ENCODE measurements around the gene ZNF365.
"Not testable (repeated sequence)": the region's sequence is repeated elsewhere in the genome, so short reads cannot be mapped to it uniquely, and the experiment has no call there.

Gene ZNF365

GRCh38 chr10:62356447-62356846 lies 17.7 kb upstream of the ZNF365 start:
- no peak for DNase-seq
- TF ChIP-seq POLR2A (IDR thresholded peaks at IDR 0.05; ENCODE audit: low read length) (no peak), GATA1 (IDR thresholded peaks at IDR 0.05; ENCODE audit: low read depth, low read length) (no peak)

- DNase-seq, result not testable (repeated sequence)
Measured at GRCh38 chr10:62358151-62358550, 16.0 kb upstream of the ZNF365 start.

GRCh38 chr10:62373639-62373994 lies 552 bp upstream of the ZNF365 start:
- DNase-seq, result no peak
- no peak for TF ChIP-seq POLR2A (IDR thresholded peaks at IDR 0.05; ENCODE audit: low read length)
- no peak for TF ChIP-seq GATA1 (IDR thresholded peaks at IDR 0.05; ENCODE audit: low read depth, low read length)

- TF ChIP-seq POLR2A (IDR thresholded peaks at IDR 0.05; ENCODE audit: low read length) (no peak), GATA1 (IDR thresholded peaks at IDR 0.05; ENCODE audit: low read depth, low read length) (no peak)
- no peak for DNase-seq
Measured at GRCh38 chr10:62374862-62375710, 917 bp downstream of the ZNF365 start.

- no peak for DNase-seq
- TF ChIP-seq GATA1 (IDR thresholded peaks at IDR 0.05; ENCODE audit: low read depth, low read length) (no peak), POLR2A (IDR thresholded peaks at IDR 0.05; ENCODE audit: low read length) (no peak)
Measured at GRCh38 chr10:62376071-62377025, 2.2 kb downstream of the ZNF365 start.

GRCh38 chr10:62377026-62377415 lies 2.9 kb downstream of the ZNF365 start:
- TF ChIP-seq GATA1 (IDR thresholded peaks at IDR 0.05; ENCODE audit: low read depth, low read length), result no peak
- TF ChIP-seq POLR2A (IDR thresholded peaks at IDR 0.05; ENCODE audit: low read length), result no peak
- no peak for DNase-seq

GRCh38 chr10:62377966-62378365 lies 3.8 kb downstream of the ZNF365 start:
- DNase-seq, result no peak
- TF ChIP-seq GATA1 (IDR thresholded peaks at IDR 0.05; ENCODE audit: low read depth, low read length) (no peak), POLR2A (IDR thresholded peaks at IDR 0.05; ENCODE audit: low read length) (no peak)

GRCh38 chr10:62378877-62379276 lies 4.7 kb downstream of the ZNF365 start:
- DNase-seq, result not testable (repeated sequence)

GRCh38 chr10:62379394-62379793 lies 5.2 kb downstream of the ZNF365 start:
- TF ChIP-seq GATA1 (IDR thresholded peaks at IDR 0.05; ENCODE audit: low read depth, low read length) (no peak), POLR2A (IDR thresholded peaks at IDR 0.05; ENCODE audit: low read length) (no peak)
- DNase-seq, result no peak

- no peak for DNase-seq
- no peak for TF ChIP-seq GATA1 (IDR thresholded peaks at IDR 0.05; ENCODE audit: low read depth, low read length)
- TF ChIP-seq POLR2A (IDR thresholded peaks at IDR 0.05; ENCODE audit: low read length), result no peak
Measured at GRCh38 chr10:62380016-62380415, 5.8 kb downstream of the ZNF365 start.

GRCh38 chr10:62381385-62382102 lies 7.4 kb downstream of the ZNF365 start:
- no peak for DNase-seq
- TF ChIP-seq POLR2A (IDR thresholded peaks at IDR 0.05; ENCODE audit: low read length) (no peak), GATA1 (IDR thresholded peaks at IDR 0.05; ENCODE audit: low read depth, low read length) (no peak)

- no peak for TF ChIP-seq POLR2A (IDR thresholded peaks at IDR 0.05; ENCODE audit: low read length)
- no peak for TF ChIP-seq GATA1 (IDR thresholded peaks at IDR 0.05; ENCODE audit: low read depth, low read length)
- no peak for DNase-seq
Measured at GRCh38 chr10:62382831-62383230, 8.7 kb downstream of the ZNF365 start.

GRCh38 chr10:62384057-62384446 lies 9.9 kb downstream of the ZNF365 start:
- no peak for TF ChIP-seq GATA1 (IDR thresholded peaks at IDR 0.05; ENCODE audit: low read depth, low read length)
- TF ChIP-seq POLR2A (IDR thresholded peaks at IDR 0.05; ENCODE audit: low read length), result no peak

GRCh38 chr10:62384447-62385081 lies 10.4 kb downstream of the ZNF365 start:
- no peak for DNase-seq

More at GRCh38 chr10:62384057-62384446, 9.9 kb downstream of the ZNF365 start:
- DNase-seq, result no peak

More at GRCh38 chr10:62384447-62385081, 10.4 kb downstream of the ZNF365 start:
- TF ChIP-seq POLR2A (IDR thresholded peaks at IDR 0.05; ENCODE audit: low read length), result no peak
- TF ChIP-seq GATA1 (IDR thresholded peaks at IDR 0.05; ENCODE audit: low read depth, low read length), result no peak

Measured in erythroblast (primary cell).